Astrocyte (in vitro differentiated cells and primary cell): ENCODE measurements around the gene NR5A1.

ENCODE experiments used
- CTCF ChIP-seq: IDR thresholded peaks from 2 replicates; pipeline ENCODE4 v1.5.1; 2011; ENCODE audit warnings: low read depth, mild to moderate bottlenecking, inconsistent platforms, low read length, moderate library complexity; ENCODE audit not compliant: insufficient read depth
- EZH2 ChIP-seq: IDR thresholded peaks from 2 replicates; pipeline ENCODE4 v1.6.1; 2012; ENCODE audit warnings: mild to moderate bottlenecking, low read length, inconsistent platforms; ENCODE audit not compliant: insufficient read depth

GRCh38 chr9:124489222-124489621 is 18.0 kb downstream of the NR5A1 start:
- TF ChIP-seq CTCF (no peak), EZH2 (no peak)
